Right kidney (tissue), 1 donor: ENCODE measurements around the gene NUFIP1.
"Not testable (repeated sequence)": the region's sequence is repeated elsewhere in the genome, so short reads cannot be mapped to it uniquely, and the experiment has no call there.

Experiments used
- DNase-seq: peaks from one replicate; pipeline ENCODE4 v3.0.0-alpha.2; 2016

The NUFIP1 gene

GRCh38 chr13:44971656-44972595 lies 17.3 kb downstream of the NUFIP1 start:
- DNase-seq, result no peak

- peak; percentile 42 for DNase-seq
Observed at GRCh38 chr13:44969551-44970484, 19.5 kb downstream of the NUFIP1 start.

GRCh38 chr13:44968434-44968815 lies 20.8 kb downstream of the NUFIP1 start:
- DNase-seq, result no peak

GRCh38 chr13:44967704-44968433 lies 21.4 kb downstream of the NUFIP1 start:
- no peak for DNase-seq

- no peak for DNase-seq
Observed at GRCh38 chr13:44961997-44962396, 27.3 kb downstream of the NUFIP1 start.

- DNase-seq, result no peak
Observed at GRCh38 chr13:44955406-44955805, 33.9 kb downstream of the NUFIP1 start.

GRCh38 chr13:44954224-44954623 lies 35.0 kb downstream of the NUFIP1 start:
- DNase-seq, result no peak

- no peak for DNase-seq
Observed at GRCh38 chr13:44952671-44953070, 36.6 kb downstream of the NUFIP1 start.

GRCh38 chr13:44951184-44951583 lies 38.1 kb downstream of the NUFIP1 start:
- DNase-seq, result no peak

GRCh38 chr13:44943411-44943810 lies 45.9 kb downstream of the NUFIP1 start:
- DNase-seq, result not testable (repeated sequence)

GRCh38 chr13:44938854-44939253 lies 50.4 kb downstream of the NUFIP1 start:
- DNase-seq, result no peak

- DNase-seq, result no peak
Observed at GRCh38 chr13:44936246-44936645, 53.0 kb downstream of the NUFIP1 start.

- DNase-seq, result no peak
Observed at GRCh38 chr13:44934724-44935123, 54.5 kb downstream of the NUFIP1 start.

- no peak for DNase-seq
Observed at GRCh38 chr13:44932850-44933251, 56.4 kb downstream of the NUFIP1 start.

- no peak for DNase-seq
Observed at GRCh38 chr13:44932171-44932849, 57.0 kb downstream of the NUFIP1 start.

GRCh38 chr13:44930963-44931623 lies 58.2 kb downstream of the NUFIP1 start:
- no peak for DNase-seq

GRCh38 chr13:44930280-44930679 lies 59.0 kb downstream of the NUFIP1 start:
- DNase-seq, result no peak

GRCh38 chr13:44929692-44930091 lies 59.6 kb downstream of the NUFIP1 start:
- DNase-seq, result no peak

GRCh38 chr13:44927968-44928367 lies 61.3 kb downstream of the NUFIP1 start:
- no peak for DNase-seq

GRCh38 chr13:44921931-44922758 lies 67.1 kb downstream of the NUFIP1 start:
- no peak for DNase-seq
